Measurements from ENCODE around the gene ST3GAL4. TPM values are rescaled to one million over a fixed set of nuclear protein-coding genes. Genes with fewer than 3 reads are reported as not detected.

The ST3GAL4 gene
- total RNA-seq, 4 donors from 2014 or later: 11.8 to 53.3 (median 34.8) TPM

- TF ChIP-seq CTCF (IDR thresholded peaks at IDR 0.05): no peak
- no peak for TF ChIP-seq POLR2A (IDR thresholded peaks at IDR 0.05)
- DNase-seq: no peak
- Histone ChIP-seq H3K27me3 (no peaks in the 10 kb centered on the region), H3K9me3 (no peaks in the 10 kb centered on the region), H3K4me3 (no peak overlapping the region), H3K27ac (no peak overlapping the region), H3K36me3 (no peaks in the 10 kb centered on the region), H3K4me1 (peaks cover 0 to 13% of the 10 kb centered on the region in 2 donors)
- intact Hi-C loops (cut with DNase I; ENCODE audit: low total_unique reads): no loop called here
Observed at GRCh38 chr11:126396965-126397364, 41.5 kb downstream of the ST3GAL4 start.

- no peaks in the 10 kb centered on the region for H3K27me3 ChIP-seq
- intact Hi-C loops (cut with DNase I; ENCODE audit: low total_unique reads): no loop called here
- H3K4me3 ChIP-seq: no peak overlapping the region
- TF ChIP-seq CTCF (IDR thresholded peaks at IDR 0.05) (no peak), POLR2A (IDR thresholded peaks at IDR 0.05) (no peak)
- no peak overlapping the region for H3K27ac ChIP-seq
- H3K9me3 ChIP-seq: no peaks in the 10 kb centered on the region
- H3K4me1 ChIP-seq: peaks cover 0 to 13% of the 10 kb centered on the region in 2 donors
- no peak for DNase-seq
- H3K36me3 ChIP-seq: no peaks in the 10 kb centered on the region
Observed at GRCh38 chr11:126398296-126398695, 42.8 kb downstream of the ST3GAL4 start.

- Histone ChIP-seq H3K9me3 (no peaks in the 10 kb centered on the region), H3K4me3 (no peak overlapping the region), H3K27ac (no peak overlapping the region), H3K36me3 (no peaks in the 10 kb centered on the region), H3K4me1 (peaks cover 0 to 10% of the 10 kb centered on the region in 2 donors), H3K27me3 (no peaks in the 10 kb centered on the region)
- DNase-seq: no peak
- TF ChIP-seq CTCF (IDR thresholded peaks at IDR 0.05) (no peak), POLR2A (IDR thresholded peaks at IDR 0.05) (no peak)
- intact Hi-C loops (cut with DNase I; ENCODE audit: low total_unique reads): no loop called here
Observed at GRCh38 chr11:126398721-126399120, 43.2 kb downstream of the ST3GAL4 start.

GRCh38 chr11:126400019-126400418 lies 44.5 kb downstream of the ST3GAL4 start:
- Histone ChIP-seq H3K27ac (no peak overlapping the region), H3K9me3 (no peaks in the 10 kb centered on the region), H3K4me3 (no peak overlapping the region), H3K4me1 (no peaks in the 10 kb centered on the region), H3K27me3 (no peaks in the 10 kb centered on the region), H3K36me3 (no peaks in the 10 kb centered on the region)
- no peak for DNase-seq
- TF ChIP-seq CTCF (IDR thresholded peaks at IDR 0.05) (no peak), POLR2A (IDR thresholded peaks at IDR 0.05) (no peak)
- intact Hi-C loops (cut with DNase I; ENCODE audit: low total_unique reads): no loop called here

GRCh38 chr11:126400479-126400878 lies 45.0 kb downstream of the ST3GAL4 start:
- H3K27ac ChIP-seq: no peak overlapping the region
- H3K4me3 ChIP-seq: no peak overlapping the region
- no peaks in the 10 kb centered on the region for H3K9me3 ChIP-seq
- H3K27me3 ChIP-seq: no peaks in the 10 kb centered on the region
- intact Hi-C loops (cut with DNase I; ENCODE audit: low total_unique reads): no loop called here
- TF ChIP-seq POLR2A (IDR thresholded peaks at IDR 0.05): no peak
- TF ChIP-seq CTCF (IDR thresholded peaks at IDR 0.05): no peak
- no peaks in the 10 kb centered on the region for H3K4me1 ChIP-seq
- H3K36me3 ChIP-seq: no peaks in the 10 kb centered on the region
- DNase-seq: no peak
